Left lung (tissue), 10 donors: Measurements from ENCODE around the gene CHN1. TPM values are rescaled to one million over a fixed set of nuclear protein-coding genes. Genes with fewer than 3 reads are reported as not detected.

Experiments
- ATAC-seq: fragments of 200-7000 bp; cut with Tn5 transposase; one replicate; pipeline ENCODE4 v1.9.1; 2020; ENCODE audit warnings: moderate library complexity
- DNase-seq, 4 donors: peaks; one replicate each; pipeline ENCODE4 v3.0.0-alpha.2; 2013 to 2020
- H3K27ac ChIP-seq, 2 donors: fragments of 200-600 bp; sonication (generic) in 1 of 2; one replicate each; pipeline versions ENCODE4 v1.5.0 to v1.8.0; 2020 to 2021
- H3K27me3 ChIP-seq, 2 donors: fragments of 200-600 bp; sonication (generic) in 1 of 2; one replicate each; pipeline versions ENCODE4 v1.5.0 to v1.8.0; 2020 to 2021
- H3K36me3 ChIP-seq, 2 donors: fragments of 200-600 bp; sonication (generic) in 1 of 2; one replicate each; pipeline versions ENCODE4 v1.5.0 to v1.8.0; 2020 to 2021
- H3K4me1 ChIP-seq, 2 donors: fragments of 200-600 bp; one replicate each; pipeline ENCODE4 v1.8.0; 2021
- H3K4me3 ChIP-seq, 2 donors: fragments of 200-600 bp; sonication (generic) in 1 of 2; one replicate each; pipeline versions ENCODE4 v1.5.0 to v1.8.0; 2020 to 2021; ENCODE audit warnings: mild to moderate bottlenecking in 1 of 2
- H3K9me3 ChIP-seq, 2 donors: fragments of 200-600 bp; sonication (generic) in 1 of 2; one replicate each; pipeline versions ENCODE4 v1.5.0 to v1.8.0; 2020 to 2021
- CTCF ChIP-seq, 2 donors: fragments of 200-600 bp; sonication (generic) in 1 of 2; IDR thresholded peaks; one replicate each; pipeline versions ENCODE4 v1.5.0 to v1.8.0; 2021; ENCODE audit warnings: antibody characterized with exemption in 2 of 2
- intact Hi-C, 2 donors: fragments of 100-400 bp; cut with DNase I; formaldehyde crosslinking; loops; one replicate each; pipeline versions ENCODE4 v1.11.2 to v1.14.2; 2022
- polyA plus RNA-seq, 6 donors: library from polyadenylated mRNA; unstranded; fragments of 120-200 nt; gene quantifications; one replicate each; pipeline ENCODE4 v1.2.1, GENCODE V29; 2013; ENCODE audit not compliant: insufficient read length in 6 of 6
- total RNA-seq, 2 donors: library from RNA; stranded (reverse); fragmentation: NEBNext Ultra II Directional; extraction: Animal tissue kit (Norgen Biotek cat#: 25700); gene quantifications; one replicate each; pipeline ENCODE4 v1.2.1, GENCODE V29; 2021
- donor health status: DM: no; HTN: yes; CAD: no.
- donor health status: DM: no; HTN: no; CAD: no.

CHN1 gene
- total and polyA plus RNA-seq, 8 donors: 27.4 to 170 (median 99.9) TPM

DNA sequence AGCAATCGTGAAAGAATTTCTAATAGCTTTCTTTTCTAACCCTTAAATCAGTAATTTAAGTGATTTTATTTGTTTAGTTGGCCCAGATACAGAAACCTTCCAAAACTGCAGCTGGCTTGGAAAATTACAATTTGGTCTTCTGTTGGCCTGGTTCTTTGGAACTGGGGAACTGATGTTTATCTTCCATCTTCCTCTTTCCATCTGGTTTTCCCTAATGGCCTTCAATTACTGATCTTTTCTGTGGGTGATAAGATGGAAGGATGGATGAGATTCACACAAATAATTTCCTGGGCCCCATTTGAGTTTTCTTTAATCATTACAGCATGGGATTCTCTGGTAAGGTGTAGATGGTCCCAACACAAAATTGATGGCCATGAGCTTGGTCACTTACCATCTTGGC, 134.4 kb downstream of the CHN1 start:
- no peaks in the 10 kb centered on the region for H3K36me3 ChIP-seq
- H3K4me3 ChIP-seq: no peak overlapping the region
- intact Hi-C loops: no loop called here
- no peak overlapping the region for H3K27ac ChIP-seq
- no peaks in the 10 kb centered on the region for H3K27me3 ChIP-seq
- H3K9me3 ChIP-seq: no peaks in the 10 kb centered on the region
- TF ChIP-seq CTCF (IDR thresholded peaks at IDR 0.05): no peak
- no peak for ATAC-seq
- H3K4me1 ChIP-seq: no peaks in the 10 kb centered on the region
- DNase-seq: no peak

GRCh38 chr2:174868878-174869277, 136.3 kb downstream of the CHN1 start:
- Histone ChIP-seq H3K27ac (no peak overlapping the region), H3K9me3 (no peaks in the 10 kb centered on the region), H3K36me3 (no peaks in the 10 kb centered on the region), H3K27me3 (no peaks in the 10 kb centered on the region), H3K4me1 (no peaks in the 10 kb centered on the region), H3K4me3 (no peak overlapping the region)
- no peak for ATAC-seq
- TF ChIP-seq CTCF (IDR thresholded peaks at IDR 0.05): no peak
- DNase-seq: no peak
- intact Hi-C loops: no loop called here

DNA sequence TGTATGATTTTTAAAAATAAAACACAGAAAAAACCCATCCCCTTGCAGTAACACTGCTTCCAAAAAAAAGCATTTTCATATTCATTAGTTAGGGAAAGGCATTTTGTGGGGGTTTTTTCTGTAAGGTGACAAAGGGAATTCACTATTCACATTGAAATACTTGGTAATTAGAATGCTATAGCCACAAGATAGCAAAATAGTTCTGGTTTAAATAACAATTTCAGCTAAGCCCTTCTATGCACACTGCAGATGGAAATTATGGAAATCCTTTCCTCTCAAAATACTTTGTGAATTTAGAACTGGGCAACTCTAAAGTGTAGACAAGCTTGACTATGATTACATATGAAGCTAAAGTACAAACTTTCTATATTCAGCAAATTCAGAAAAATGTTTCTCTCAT, 138.8 kb downstream of the CHN1 start:
- Histone ChIP-seq H3K9me3 (no peaks in the 10 kb centered on the region), H3K36me3 (no peaks in the 10 kb centered on the region), H3K27ac (no peak overlapping the region), H3K27me3 (no peaks in the 10 kb centered on the region), H3K4me3 (no peak overlapping the region), H3K4me1 (no peaks in the 10 kb centered on the region)
- TF ChIP-seq CTCF (IDR thresholded peaks at IDR 0.05): no peak
- intact Hi-C loops: no loop called here
- DNase-seq (no peak), ATAC-seq (no peak)

GRCh38 chr2:174863183-174863582, 142.0 kb downstream of the CHN1 start:
- H3K27ac ChIP-seq: no peak overlapping the region
- no peak for DNase-seq
- intact Hi-C loops: no loop called here
- ATAC-seq: no peak
- H3K27me3 ChIP-seq: no peaks in the 10 kb centered on the region
- TF ChIP-seq CTCF (IDR thresholded peaks at IDR 0.05): no peak
- H3K4me1 ChIP-seq: no peaks in the 10 kb centered on the region
- H3K36me3 ChIP-seq: no peaks in the 10 kb centered on the region
- H3K4me3 ChIP-seq: no peak overlapping the region
- no peaks in the 10 kb centered on the region for H3K9me3 ChIP-seq

DNA sequence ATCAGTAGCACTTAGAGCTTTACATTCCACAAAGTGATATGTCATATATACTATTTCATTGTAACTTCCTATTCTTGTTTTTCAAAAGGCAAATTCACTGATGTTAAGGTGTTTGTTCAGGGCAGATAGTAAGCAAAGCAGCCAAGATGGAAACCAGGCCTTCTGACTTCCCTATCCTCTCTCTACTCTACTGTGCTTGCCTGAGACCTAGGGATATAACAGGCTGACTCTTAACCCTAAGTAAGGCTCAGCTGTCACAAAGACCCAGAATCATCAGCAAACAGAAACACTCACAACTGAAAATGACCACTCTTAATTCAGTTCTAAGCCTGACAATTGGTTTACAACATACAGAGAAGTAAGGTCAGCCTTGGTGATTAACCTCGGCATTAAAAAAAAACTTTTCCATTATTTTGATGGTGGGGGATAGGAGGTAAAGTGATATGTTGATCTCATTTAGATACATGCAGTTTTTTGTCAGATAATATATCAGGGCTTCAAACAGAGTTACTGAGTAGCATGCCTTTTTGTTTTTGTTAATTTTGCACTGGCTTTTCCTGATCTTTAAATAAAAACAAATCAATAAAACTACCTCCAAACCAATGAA, 145.5 kb downstream of the CHN1 start:
- DNase-seq: no peak
- Histone ChIP-seq H3K36me3 (no peaks in the 10 kb centered on the region), H3K9me3 (no peaks in the 10 kb centered on the region), H3K27ac (no peak overlapping the region), H3K27me3 (no peaks in the 10 kb centered on the region), H3K4me3 (no peak overlapping the region), H3K4me1 (no peaks in the 10 kb centered on the region)
- intact Hi-C loops: no loop called here
- ATAC-seq: no peak
- TF ChIP-seq CTCF (IDR thresholded peaks at IDR 0.05): no peak
